ENCODE results near the gene CNOT6L.

Gene CNOT6L

GRCh38 chr4:77797239-77797638 lies 21.9 kb downstream of the CNOT6L start:
- no peak for TF ChIP-seq CTCF (conservative IDR thresholded peaks at IDR 0.05; ENCODE audit: low read length)
- DNase-seq (ENCODE audit: low read depth) = peak; percentile 16
- H3K4me3 ChIP-seq (ENCODE audit: low read length) = no peak overlapping the region

- H3K4me3 ChIP-seq (ENCODE audit: low read length) = no peak overlapping the region
- TF ChIP-seq CTCF (conservative IDR thresholded peaks at IDR 0.05; ENCODE audit: low read length) = no peak
Measured at GRCh38 chr4:77795326-77795725, 23.8 kb downstream of the CNOT6L start.

GRCh38 chr4:77790146-77790545 lies 29.0 kb downstream of the CNOT6L start:
- no peak for TF ChIP-seq CTCF (conservative IDR thresholded peaks at IDR 0.05; ENCODE audit: low read length)
- no peak overlapping the region for H3K4me3 ChIP-seq (ENCODE audit: low read length)
- DNase-seq (ENCODE audit: low read depth) = no peak

More at GRCh38 chr4:77795326-77795725, 23.8 kb downstream of the CNOT6L start:
- no peak for DNase-seq (ENCODE audit: low read depth)

GRCh38 chr4:77788990-77789389 lies 30.2 kb downstream of the CNOT6L start:
- DNase-seq (ENCODE audit: low read depth) = no peak
- no peak for TF ChIP-seq CTCF (conservative IDR thresholded peaks at IDR 0.05; ENCODE audit: low read length)
- no peak overlapping the region for H3K4me3 ChIP-seq (ENCODE audit: low read length)

GRCh38 chr4:77787969-77788368 lies 31.2 kb downstream of the CNOT6L start:
- no peak overlapping the region for H3K4me3 ChIP-seq (ENCODE audit: low read length)
- no peak for TF ChIP-seq CTCF (conservative IDR thresholded peaks at IDR 0.05; ENCODE audit: low read length)
- DNase-seq (ENCODE audit: low read depth) = no peak

- H3K4me3 ChIP-seq (ENCODE audit: low read length) = no peak overlapping the region
- no peak for TF ChIP-seq CTCF (conservative IDR thresholded peaks at IDR 0.05; ENCODE audit: low read length)
- DNase-seq (ENCODE audit: low read depth) = no peak
Measured at GRCh38 chr4:77785669-77786068, 33.5 kb downstream of the CNOT6L start.

GRCh38 chr4:77783895-77784294 lies 35.3 kb downstream of the CNOT6L start:
- no peak for TF ChIP-seq CTCF (conservative IDR thresholded peaks at IDR 0.05; ENCODE audit: low read length)
- no peak overlapping the region for H3K4me3 ChIP-seq (ENCODE audit: low read length)
- no peak for DNase-seq (ENCODE audit: low read depth)

Measured in AG10803 (cell line).